GM12892 (cell line): Measurements from ENCODE around the gene CA7.
"Not testable (repeated sequence)": the region's sequence is repeated elsewhere in the genome, so short reads cannot be mapped to it uniquely, and the experiment has no call there.

Experiments used
- POLR2A ChIP-seq: IDR thresholded peaks from 2 replicates; pipeline ENCODE4 v1.6.1; 2011; ENCODE audit warnings: low read depth, low read length, control low read depth
- POLR2AphosphoS5 ChIP-seq: IDR thresholded peaks from 2 replicates; pipeline ENCODE4 v1.6.1; 2011; ENCODE audit warnings: low read depth, low read length, control low read depth

DNA sequence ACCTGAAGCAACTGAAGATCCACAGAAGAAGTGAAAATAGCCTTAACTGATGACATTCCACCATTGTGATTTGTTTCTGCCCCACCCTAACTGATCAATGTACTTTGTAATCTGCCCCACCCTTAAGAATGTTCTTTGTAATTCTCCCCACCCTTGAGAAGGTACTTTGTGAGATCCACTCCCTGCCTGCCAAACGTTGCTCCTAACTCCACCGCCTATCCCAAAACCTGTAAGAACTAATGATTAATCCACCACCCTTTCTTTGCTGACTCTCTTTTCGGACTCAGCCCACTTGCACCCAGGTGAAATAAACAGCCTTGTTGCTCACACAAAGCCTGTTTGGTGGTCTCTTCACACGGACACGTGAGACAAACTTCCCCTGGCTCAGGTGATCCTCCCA, 52.5 kb downstream of the CA7 start:
- not testable (repeated sequence) for TF ChIP-seq POLR2A, POLR2AphosphoS5
